Measurements from ENCODE around the gene MAP3K2.

The MAP3K2 gene

DNA sequence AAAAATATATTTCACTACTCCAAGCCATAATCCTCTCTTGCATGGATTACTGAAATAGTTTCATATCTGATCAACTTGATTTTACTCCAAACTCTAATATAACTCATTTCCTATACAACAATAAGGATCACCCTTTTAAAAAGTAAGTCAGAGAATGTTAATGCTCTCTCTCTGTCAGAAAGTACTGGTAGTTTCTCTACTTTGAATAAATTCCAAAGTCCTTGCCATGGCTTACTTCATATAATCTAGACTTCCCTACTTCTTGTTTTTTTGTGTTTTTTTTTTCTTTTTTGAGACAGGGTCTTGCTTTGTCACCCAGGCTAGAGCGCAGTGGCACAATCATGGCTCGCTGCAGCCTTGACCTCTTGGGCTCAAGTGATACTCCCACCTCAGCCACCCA, 36.2 kb downstream of the MAP3K2 start:
- H3K4me3 ChIP-seq (ENCODE audit: low read depth, low read length): no peak overlapping the region
- TF ChIP-seq, protein P1, sequence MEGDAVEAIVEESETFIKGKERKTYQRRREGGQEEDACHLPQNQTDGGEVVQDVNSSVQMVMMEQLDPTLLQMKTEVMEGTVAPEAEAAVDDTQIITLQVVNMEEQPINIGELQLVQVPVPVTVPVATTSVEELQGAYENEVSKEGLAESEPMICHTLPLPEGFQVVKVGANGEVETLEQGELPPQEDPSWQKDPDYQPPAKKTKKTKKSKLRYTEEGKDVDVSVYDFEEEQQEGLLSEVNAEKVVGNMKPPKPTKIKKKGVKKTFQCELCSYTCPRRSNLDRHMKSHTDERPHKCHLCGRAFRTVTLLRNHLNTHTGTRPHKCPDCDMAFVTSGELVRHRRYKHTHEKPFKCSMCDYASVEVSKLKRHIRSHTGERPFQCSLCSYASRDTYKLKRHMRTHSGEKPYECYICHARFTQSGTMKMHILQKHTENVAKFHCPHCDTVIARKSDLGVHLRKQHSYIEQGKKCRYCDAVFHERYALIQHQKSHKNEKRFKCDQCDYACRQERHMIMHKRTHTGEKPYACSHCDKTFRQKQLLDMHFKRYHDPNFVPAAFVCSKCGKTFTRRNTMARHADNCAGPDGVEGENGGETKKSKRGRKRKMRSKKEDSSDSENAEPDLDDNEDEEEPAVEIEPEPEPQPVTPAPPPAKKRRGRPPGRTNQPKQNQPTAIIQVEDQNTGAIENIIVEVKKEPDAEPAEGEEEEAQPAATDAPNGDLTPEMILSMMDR (IDR thresholded peaks at IDR 0.05; ENCODE audit: low read depth, low read length): no peak

DNA sequence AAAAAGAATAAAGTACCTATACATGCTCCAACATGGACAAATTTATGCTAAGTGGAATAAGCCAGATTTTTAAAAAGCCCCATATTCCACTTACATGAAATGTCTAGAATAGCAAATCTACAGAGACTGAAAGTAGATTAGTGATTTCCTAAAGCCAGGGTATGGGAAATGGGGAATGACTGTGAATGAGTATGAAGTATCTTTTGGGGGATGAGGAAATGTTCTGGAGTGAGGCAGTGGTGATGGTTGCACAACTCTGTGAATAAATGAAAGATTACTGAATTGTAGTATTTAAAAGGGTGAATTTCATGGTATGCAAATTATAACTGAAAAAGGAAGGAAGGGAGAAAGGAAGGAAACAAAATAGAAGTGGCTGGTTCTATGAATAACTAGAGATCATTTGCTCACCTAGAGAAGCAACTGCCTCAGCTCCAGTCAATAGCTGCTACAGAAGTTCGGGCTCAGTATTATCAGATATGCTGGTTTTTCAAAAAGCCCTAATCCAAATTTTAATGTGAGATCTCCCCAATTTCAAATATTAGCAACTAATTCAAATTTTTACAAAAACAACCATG, 39.3 kb downstream of the MAP3K2 start:
- no peak overlapping the region for H3K4me3 ChIP-seq (ENCODE audit: low read depth, low read length)
- TF ChIP-seq, protein P1 (IDR thresholded peaks at IDR 0.05; ENCODE audit: low read depth, low read length): no peak

DNA sequence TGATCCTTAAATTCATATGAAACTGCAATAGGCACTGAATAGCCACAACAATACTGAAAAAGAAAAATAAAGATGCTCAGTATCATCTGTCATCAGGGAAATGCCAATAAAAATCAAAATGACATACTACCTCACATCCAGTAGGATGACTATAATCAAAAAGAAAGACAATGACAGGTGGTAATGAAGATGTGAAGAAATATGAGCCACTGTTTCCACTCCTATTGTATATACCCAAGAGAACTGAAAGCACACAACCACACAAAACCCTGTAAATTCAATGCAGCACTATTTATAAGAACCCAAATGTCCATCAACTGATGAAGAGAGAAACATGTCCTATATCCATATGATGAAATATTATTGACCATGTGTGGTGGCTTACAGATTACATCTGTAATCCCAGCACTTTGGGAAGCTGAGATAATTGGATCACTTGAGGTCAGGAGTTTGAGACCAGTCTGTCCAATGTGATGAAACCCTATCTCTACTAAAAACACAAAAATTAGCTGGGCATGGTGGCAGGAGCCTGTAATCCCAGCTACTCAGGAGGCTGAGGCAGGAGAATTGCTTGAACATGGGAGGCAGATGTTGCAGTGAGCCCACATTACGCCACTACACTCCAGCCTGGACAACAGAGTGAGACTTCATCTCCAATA, 39.9 kb downstream of the MAP3K2 start:
- no peak overlapping the region for H3K4me3 ChIP-seq (ENCODE audit: low read depth, low read length)
- TF ChIP-seq, protein P1 (IDR thresholded peaks at IDR 0.05; ENCODE audit: low read depth, low read length): no peak

DNA sequence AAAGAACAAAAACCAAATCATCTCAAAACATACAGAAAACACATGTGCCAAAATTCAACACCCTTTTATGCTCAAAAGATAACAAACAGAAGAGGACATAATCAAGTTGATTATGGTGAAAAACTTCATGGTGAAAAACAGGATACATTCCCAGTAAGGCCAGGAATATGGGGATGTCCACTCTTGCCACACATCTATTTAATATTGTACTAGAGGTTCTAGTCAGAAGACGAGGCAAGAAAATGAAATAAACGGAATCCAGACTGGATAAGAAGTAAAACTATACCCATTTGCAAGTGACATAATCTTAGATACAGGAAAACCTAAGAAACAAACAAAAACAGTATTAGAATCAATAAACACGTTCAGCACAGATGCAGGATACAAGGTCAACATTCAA, 40.8 kb downstream of the MAP3K2 start:
- TF ChIP-seq, protein P1 (IDR thresholded peaks at IDR 0.05; ENCODE audit: low read depth, low read length): no peak
- H3K4me3 ChIP-seq (ENCODE audit: low read depth, low read length): no peak overlapping the region

DNA sequence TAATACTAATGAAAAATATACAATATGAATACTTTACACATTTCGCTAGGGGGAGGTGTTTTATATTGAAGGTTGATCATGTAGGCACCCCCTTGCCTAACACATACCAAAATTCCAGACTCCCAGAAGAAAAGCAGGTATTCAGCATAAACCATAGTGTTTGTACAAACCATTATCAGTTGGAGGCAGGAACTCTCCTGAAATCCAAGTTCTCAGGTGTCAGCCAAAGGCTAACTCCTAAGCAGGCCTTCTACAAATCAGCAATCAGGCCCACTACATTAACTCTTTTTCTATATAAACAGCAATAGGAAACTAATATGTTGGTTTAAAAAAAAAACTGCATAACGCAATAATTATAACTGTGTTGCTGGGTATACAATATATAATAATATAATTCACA, 44.5 kb downstream of the MAP3K2 start:
- TF ChIP-seq, protein P1 (IDR thresholded peaks at IDR 0.05; ENCODE audit: low read depth, low read length): no peak

DNA sequence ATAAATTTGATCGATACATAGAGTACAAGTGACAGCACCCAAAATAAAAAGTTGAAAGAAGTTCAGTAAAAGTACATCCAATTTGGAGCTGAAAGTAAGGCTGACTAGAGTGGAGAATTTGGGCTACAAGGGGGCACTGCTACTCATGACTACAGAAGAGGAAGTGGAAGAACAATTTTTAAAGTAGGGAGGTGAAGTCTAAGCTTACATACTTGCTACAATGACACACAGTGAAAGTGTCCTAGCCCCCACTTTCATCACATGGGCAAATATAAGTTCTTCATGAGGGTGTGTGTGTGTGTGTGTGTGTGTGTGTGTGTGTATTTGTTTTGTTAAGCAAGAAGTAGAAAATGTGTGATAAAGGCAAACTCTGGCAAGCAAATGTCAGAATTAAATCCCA, 45.7 kb downstream of the MAP3K2 start:
- TF ChIP-seq, protein P1 (IDR thresholded peaks at IDR 0.05; ENCODE audit: low read depth, low read length): no peak
- no peak overlapping the region for H3K4me3 ChIP-seq (ENCODE audit: low read depth, low read length)

More for the DNA sequence above, 44.5 kb downstream of the MAP3K2 start:
- H3K4me3 ChIP-seq (ENCODE audit: low read depth, low read length): no peak overlapping the region

DNA sequence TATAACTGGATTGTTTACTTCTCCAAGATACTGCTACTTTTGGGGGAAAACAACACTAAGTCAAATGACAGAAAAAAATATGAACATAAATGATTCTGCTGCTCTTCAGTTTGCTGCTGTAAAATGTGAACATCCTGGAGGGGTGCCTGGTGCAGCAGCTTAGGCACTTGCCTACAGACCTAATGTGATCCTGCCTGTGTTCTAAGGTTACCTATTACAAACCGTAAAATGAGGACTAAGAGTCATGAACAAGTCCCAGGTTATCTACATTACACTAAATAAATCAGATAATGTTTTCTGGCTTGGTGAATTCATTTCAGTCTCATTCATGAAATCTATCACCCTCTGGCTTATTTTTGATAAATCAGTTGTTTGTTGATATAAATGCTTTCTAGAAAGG, 55.4 kb downstream of the MAP3K2 start:
- TF ChIP-seq, protein P1 (IDR thresholded peaks at IDR 0.05; ENCODE audit: low read depth, low read length): no peak
- no peak overlapping the region for H3K4me3 ChIP-seq (ENCODE audit: low read depth, low read length)

All from WI38 (cell line).